Suppressor macrophage treated with lipopolysaccharide for 4 hours (primary cell): ENCODE measurements around the gene LAMB3.

ENCODE experiments used
- DNase-seq: peaks from one replicate; pipeline ENCODE4 v3.0.0-alpha.2; 2020

The LAMB3 gene

GRCh38 chr1:209630383-209631225 lies 21.6 kb downstream of the LAMB3 start:
- DNase-seq: no peak

DNA sequence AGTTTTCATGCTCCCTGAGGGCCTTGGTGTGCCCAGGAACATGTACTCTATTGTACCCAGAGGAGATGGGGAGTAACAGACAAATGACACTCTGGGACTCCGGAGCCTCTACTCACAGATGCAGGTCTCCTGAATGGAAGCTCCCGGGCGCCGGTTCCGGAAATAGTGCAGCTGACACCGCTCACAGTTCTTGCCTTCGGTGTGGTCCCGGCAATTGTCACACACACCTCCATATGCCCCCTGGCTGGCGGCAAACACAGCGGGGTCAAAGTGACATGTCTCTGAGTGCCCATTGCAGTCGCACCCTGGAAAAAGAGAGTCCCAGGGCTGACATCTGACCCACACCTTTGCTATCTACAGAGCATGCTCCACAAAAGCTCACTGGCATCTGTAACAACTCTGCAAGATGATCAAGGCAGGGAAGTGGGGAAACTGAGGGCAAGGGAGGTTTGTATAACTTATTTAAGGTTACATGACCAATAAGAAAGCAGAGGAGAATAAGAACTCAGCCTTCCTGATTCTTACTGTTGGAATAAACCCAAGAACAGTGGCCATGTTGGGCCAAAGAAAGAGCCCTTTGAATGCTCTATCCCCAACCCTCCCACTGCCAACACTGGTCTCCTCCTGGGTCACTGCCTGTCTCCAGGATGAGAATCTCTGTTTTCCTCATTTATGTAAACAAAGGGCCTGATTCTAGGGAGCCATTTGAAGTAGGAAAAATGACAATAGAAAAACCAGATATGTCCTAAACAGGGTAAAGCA lies 22.4 kb downstream of the LAMB3 start:
- no peak for DNase-seq

- no peak for DNase-seq
Observed at GRCh38 chr1:209628618-209629299, 23.5 kb downstream of the LAMB3 start.

DNA sequence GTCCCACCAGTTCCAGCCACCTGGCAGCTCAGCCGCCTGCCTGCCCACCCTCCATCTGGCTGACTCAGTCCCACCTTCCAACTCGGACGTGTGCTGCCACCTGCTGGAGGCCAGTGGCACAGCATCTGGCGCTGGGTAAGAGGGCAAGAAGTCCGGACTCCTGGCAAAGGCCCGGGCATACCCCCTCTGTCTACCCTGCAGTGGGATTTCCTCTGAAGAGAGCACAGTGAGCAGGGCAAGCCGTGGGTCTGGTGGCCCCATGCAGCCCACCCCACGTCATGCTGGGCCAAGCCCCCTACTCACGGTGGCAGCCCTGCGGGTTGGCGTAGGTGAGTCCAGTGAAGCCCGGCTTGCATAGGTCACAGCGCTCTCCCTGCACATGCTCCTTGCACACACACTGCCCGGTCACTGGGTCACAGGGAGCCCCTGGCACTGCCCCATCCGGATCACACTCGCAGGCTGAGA lies 24.5 kb downstream of the LAMB3 start:
- DNase-seq: peak; percentile 87

GRCh38 chr1:209627027-209627731 lies 25.0 kb downstream of the LAMB3 start:
- DNase-seq: peak; percentile 57

DNA sequence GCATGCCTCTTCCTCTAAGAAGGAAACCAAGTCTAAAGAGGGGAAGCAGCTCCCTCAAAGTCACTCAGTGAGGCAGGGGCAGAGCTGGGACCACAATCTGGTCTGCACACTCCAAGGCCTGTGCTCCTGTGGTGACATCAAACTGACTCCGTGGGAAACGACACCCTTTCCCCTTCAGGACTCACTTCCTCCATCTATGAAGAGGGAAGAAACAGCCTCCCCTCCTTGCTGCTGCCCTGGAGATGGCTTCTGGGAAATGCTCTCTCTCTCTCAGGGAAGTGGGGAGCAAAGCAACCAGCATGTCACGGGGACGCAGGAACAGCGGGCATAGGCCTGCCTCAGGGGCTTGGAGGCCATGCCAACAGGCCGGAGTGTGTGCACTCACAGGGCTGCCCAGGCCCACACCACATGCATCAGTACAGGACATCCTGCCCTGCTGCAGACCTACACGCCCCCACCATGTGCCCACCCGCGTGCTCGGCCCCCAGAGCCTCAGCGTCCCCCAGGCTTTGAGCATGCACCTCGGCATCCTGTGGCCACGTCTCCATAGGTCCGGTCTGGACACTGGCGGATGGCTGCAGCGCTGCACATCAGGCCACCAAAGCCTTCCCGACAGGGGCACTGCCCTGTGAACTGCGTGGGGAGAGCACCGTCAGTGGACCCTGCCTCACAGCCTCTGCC lies 25.7 kb downstream of the LAMB3 start:
- DNase-seq: peak; percentile 88

DNA sequence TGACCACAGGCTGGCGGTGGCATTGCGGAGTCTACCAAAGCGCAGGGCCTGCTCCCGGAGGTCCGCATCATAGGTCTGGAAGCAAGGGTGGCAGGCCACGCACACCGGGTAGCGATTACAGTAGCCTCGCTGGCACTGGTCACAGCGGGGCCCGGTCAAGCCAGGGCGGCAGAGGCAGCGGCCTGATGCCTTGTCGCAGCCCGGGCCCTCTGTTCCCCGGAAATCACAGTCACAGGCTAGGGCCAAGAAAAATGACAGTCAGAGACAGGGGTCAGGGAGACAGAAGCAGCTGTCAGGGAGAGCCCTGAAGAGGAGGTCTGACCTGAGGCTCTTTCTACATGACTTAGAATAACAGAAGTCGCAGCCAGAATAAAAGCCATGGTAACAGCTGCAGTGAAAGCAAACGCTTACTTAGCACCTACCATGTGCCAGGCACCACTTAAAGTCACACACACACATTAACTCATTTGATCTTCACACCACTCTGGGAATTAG lies 26.4 kb downstream of the LAMB3 start:
- no peak for DNase-seq

GRCh38 chr1:209624558-209625549 lies 27.4 kb downstream of the LAMB3 start:
- peak; percentile 67 for DNase-seq

GRCh38 chr1:209622841-209623829 lies 29.1 kb downstream of the LAMB3 start:
- DNase-seq: no peak

DNA sequence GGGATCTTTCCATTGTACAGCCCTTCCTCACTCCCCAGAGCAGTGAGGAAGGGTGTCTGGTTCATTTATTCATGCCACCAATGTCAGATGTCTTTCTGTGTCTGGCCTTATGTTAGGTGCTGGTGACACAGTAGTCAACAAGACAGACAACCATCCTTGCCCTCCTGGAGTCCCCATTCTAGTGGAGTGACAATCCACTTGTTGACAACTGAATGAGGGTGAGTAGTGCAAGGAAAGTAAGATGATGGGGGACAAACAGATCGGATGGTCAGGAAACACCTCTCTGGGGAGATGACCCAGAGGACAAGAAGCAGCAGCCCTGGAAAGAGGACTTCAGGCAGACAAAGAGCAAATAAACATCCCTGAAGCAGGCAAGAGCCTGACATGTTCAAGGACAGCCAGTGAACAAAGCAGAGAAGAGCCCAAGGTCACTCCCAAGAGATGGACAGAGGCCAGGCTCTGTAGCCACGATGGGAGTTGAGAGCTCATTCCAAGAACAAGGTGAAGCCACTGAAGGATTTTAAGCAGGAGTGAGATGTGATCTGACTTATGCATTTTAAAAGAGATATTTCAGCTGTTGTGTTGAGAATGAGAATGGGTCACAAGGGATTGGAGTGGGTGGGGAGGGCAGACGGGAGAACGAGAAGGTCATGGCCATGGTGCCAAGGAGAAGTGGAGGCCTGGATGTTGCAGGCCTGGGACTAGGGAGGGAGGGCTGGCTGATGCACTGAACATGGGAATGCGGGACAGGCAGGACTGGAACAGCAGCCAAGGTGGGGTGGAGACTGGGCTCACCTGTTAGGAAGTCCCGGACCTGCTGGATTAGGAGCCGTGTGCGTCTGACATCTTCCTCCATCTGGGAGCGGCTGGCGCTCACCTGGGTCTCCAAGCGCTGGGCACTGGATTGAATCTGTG lies 30.2 kb downstream of the LAMB3 start:
- no peak for DNase-seq

DNA sequence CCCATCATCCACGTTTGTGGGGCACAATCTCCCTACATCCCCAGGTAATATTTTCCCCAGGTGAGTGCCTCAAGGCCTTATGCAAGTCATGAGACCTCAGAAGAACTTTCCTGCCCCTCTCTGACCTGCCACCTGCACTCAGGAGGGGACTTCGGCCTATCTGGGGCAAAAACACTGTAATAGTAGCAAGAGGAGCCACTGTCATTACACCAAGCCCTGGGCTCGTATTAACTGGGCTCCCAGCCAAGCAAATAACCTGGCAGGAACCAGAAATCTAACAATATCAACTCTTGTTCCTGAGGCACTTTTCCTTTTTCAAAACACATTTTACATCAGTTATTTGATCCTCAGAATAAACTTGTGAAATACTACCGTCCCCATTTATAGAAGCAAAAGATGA lies 30.9 kb downstream of the LAMB3 start:
- DNase-seq: no peak

DNA sequence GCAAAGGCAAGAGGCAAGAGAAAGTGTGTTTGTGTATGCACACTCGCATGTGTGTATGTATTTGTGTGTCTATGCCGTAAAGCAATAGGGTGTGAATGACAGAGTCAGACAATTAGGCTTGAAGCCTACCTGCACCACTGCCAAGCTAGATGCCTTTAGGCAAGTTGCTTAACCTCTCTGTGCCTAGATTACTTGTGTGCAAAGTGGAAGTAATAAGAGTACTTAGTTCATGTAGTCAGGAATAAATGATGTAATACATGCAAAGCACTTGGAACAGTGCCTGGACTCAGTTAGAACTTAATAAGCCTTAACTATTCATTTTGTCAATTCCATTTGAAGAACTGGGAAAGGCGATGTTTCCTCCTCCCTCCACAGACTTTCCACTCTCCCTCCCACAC lies 31.7 kb downstream of the LAMB3 start:
- DNase-seq: peak; percentile 72

- DNase-seq: no peak
Observed at GRCh38 chr1:209619696-209620486, 32.3 kb downstream of the LAMB3 start.

DNA sequence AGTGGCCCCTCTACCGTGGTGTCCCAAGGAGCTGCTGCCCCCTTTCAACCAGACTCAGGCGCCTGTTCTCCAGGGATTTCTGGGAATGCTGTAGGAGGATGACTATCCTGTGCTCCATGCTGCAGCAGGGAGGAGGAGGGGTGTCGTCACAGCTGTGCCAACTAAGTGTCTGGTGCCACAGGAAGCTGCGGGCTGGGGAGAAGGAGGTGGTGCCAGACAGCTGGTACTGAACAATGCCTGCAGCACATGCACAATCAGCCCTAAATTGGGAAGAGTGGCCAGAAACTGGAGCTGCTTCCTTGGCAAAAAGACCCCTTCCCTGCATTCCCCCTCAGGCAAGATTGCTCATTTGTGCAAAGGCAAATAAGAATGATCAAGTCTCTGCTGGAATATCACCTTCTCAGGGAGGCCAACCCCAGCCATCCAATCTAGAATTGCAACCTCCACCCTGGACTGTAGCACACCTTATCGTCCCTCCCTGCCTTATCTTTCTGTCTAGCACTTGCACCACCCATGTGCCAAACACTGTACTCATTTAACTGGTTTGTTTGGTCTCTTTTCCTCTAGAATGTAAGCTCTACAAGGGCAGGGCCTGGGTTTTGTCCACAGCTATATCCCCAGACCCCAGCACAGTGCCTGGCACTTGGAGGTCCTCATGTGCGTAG lies 33.3 kb downstream of the LAMB3 start:
- no peak for DNase-seq

- no peak for DNase-seq
Observed at GRCh38 chr1:209618291-209618690, 33.9 kb downstream of the LAMB3 start.

DNA sequence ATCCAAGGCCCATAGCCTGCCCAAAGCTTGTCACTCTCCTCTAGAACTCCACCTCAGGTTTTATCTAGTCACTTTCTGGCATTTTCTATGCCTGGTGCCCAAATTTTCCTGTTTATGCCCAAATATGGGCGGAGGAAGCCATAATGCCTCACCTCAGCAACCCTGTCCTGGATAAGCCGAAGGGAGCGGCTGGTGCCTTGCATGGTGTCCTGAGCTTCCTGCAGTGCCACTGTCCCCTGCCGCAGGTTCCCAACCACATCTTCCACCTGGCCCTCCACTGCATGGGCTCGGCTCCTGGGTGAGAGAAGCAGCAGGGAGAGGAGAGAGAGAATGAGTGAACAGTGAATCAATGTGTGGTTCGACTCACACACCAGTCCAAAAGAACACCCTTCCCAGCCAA lies 34.5 kb downstream of the LAMB3 start:
- no peak for DNase-seq
